GM19025 (cell line): ENCODE results near the gene NDUFB11.
A peak's percentile ranks its signal among the peaks of the same experiment; 100 is the strongest.

Experiments used
- ATAC-seq: cut with Tn5 transposase; IDR thresholded peaks from one replicate; pipeline ENCODE4 v1.9.1; 2021; ENCODE audit warnings: mild to moderate bottlenecking, low read depth, moderate library complexity; ENCODE audit not compliant: unreplicated experiment

Gene NDUFB11

DNA sequence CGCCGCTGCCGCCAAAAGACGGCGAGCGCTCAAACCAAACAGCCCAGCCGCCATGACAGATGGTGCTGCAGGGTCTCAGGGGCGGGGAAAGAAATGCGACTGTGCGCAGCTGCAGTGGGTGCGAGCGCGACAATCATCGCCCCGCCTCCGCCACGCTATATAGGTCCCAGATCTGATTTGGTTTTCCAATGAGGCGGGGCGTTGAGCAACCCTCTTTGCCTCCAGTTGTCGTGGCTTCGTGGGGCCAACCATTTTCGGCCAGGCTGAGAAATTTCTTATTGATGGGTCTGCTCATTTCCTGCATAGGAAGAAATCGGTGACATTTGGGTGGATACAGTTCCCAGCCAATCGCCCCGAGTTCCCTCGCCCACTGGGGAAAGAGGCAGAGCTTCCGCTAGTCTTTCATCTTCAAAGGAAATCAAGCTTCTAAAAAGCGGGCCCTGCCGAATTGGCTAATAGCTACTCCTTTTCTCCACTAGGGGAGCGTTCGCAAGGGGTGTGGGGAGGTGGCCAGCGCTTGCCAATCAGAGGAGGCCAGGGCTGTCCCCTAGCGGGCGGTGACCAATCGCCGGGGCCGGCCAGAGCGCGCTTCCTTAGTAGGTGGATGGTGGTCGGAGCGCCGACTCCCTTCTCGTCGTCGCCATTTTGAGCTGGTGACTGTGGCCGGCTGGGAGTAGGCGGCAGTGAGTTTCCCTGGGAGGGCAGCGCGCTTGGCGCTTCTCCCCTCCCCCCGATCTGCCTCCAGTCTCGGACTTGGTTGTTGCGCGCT, at the start of gene NDUFB11, which contains the start of gene RBM10:
Gene NDUFB11 (minus strand): TSS at position 77 of the 769 bp plus-strand sequence. CDS start 23 bp downstream, at position 54.
Gene RBM10 (plus strand): TSS at position 596 of the 769 bp plus-strand sequence. CDS start 2,261 bp downstream, outside the sequence.
- ATAC-seq = peak; percentile 89

- peak; percentile 49 for ATAC-seq
Measured at GRCh38 chrX:47193475-47194193, 49.1 kb upstream of the NDUFB11 start, which contains the start of gene UBA1. Gene UBA1, plus strand, starts transcription at chrX:47193829. Its CDS starts 4,974 bp downstream, at chrX:47198803.

DNA sequence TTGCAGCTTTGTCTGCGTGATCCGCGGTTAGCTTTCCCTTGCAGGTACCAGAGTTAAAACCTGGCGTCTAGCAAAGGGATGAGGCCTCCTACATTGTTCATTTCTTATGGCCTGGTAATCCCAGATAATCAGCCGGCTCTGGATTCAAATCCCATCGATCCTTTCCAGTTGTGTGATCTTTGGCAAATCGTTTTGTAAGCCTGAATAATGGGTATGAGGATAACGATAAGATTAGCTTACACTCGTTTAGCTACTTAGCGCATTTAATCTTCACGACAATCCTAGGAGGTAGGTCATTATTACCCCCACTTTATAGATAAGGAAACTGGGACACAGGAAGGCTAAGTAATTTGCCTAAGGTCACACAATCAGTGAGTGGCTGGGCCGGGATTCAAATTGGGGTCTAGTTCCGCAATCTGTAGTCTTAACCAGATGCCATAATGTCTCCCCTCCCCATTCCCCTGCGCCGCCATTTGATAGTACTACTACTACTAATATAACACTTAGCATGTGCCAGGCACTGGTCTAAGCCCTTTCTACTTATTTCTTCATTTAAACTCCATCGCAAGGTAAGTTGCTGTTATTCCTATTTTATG, 47.4 kb upstream of the NDUFB11 start:
- ATAC-seq = no peak

GRCh38 chrX:47191331-47191730, 46.8 kb upstream of the NDUFB11 start:
- ATAC-seq = no peak

DNA sequence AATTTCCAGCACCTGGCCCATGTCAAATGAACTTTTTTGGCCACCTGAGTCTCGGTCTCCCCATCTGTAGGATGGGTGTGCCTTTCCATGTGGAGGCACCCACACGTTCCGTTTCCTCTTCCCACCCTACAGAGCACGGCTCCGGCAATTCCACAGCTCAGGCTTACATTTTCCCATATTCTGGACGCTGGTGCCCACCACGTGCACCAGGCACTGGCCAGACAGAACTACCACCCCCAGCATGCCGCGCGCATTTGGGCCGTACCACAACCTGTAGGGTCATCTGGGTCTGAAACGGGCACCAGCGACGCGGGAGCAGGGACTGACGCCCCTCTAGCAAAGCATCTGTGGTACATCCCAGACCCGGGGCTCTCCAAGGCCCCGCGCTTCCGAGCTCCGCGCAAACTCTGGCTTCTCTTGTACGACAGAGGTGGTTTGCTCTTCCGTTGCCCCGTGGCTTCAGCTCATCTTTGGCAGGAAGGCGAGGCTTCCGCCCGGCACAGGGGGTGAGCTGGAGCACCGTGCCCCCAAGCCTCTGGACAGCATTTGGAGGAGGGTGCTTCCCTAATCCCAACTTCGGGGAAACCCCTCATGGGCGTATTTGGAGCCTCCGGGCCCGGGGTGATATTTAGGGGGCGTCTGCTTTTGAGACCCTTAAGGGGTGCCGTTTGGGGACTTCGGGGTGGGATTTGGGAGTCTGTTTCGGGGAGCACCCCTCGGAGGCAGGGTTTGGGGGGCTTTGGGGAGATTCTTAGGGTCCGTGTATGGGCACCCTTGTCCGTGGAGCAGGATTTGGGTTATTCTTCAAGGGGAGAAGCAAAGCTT, 46.2 kb upstream of the NDUFB11 start:
- peak; percentile 62 for ATAC-seq

DNA sequence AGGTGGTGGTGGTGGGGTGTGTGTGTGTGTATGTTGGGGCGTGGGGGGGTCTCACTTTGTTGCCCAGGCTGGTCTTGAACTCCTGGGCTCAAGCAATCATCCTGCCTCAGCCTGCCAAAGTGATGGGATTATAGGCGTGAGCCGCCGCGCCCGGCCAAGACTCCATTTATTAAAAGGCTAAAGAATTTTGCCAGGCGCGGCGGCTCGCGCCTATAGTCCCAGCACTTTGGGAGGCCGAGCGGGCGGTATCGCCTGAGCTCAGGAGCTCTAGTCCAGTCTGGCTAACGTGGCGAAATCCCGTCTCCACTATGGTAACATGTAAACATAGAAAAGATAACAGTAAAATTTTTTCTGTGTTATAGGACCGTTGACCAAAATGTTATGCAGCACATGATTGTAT, 45.4 kb upstream of the NDUFB11 start:
- no peak for ATAC-seq

- no peak for ATAC-seq
Measured at GRCh38 chrX:47187106-47187677, 42.7 kb upstream of the NDUFB11 start.

DNA sequence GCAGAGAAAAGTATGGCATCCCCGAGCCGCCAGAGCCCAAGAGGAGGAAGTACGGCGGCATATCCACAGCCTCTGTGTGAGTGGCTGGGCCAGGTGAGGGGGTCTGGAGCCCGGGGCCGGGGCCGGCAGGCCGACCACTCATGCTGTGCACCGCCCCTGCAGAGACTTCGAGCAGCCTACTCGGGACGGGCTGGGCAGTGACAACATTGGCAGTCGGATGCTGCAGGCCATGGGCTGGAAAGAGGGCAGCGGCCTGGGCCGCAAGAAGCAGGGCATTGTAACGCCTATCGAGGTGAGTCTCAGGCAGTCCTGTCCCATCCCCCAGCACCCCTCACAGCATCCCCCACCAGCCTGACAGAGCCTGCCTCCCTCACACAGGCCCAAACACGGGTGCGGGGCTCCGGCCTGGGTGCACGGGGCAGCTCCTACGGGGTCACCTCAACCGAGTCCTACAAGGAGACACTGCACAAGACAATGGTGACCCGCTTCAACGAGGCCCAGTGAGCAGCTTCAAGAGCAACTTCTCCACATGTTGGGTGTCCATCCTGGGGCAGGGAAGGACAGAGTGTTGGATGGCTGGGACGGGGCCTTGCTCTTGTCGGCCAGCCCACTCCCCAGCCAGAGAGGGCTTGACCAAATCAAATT, 41.7 kb upstream of the NDUFB11 start:
- no peak for ATAC-seq

DNA sequence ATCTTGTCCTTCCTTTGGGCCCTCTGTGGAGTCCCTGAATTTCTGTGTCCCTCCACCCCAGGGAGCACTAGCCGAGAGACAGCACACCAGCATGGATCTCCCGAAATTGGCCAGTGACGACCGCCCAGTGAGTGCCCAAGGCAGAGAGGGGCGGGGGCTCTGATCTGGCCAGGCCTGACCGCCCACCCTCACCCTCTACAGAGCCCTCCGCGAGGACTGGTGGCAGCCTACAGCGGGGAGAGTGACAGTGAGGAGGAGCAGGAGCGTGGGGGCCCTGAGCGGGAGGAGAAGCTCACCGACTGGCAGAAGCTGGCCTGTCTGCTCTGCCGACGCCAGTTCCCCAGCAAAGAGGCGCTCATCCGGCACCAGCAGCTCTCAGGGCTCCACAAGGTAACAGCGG, 40.7 kb upstream of the NDUFB11 start:
- ATAC-seq = no peak

DNA sequence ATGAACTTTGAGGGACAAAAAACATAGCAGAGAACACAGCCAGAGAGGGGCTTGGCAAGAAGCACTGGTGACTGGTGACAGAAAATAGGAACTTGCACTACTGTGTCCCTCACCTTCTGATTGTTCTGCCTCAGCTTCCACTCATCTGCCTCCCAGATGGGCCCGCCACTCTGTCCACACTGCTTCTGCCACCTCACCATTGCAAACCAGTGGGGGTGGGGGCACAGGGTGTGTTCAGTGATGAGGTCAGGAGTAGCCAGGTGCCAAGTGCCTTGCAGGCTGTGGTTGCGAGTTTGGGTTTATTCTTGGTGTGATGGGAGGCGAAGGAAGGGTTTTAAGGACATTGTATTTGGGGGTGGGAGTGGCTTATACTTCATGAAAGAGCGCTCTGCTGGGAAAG, 40.0 kb upstream of the NDUFB11 start:
- no peak for ATAC-seq

GRCh38 chrX:47182106-47182700, 37.7 kb upstream of the NDUFB11 start:
- no peak for ATAC-seq

DNA sequence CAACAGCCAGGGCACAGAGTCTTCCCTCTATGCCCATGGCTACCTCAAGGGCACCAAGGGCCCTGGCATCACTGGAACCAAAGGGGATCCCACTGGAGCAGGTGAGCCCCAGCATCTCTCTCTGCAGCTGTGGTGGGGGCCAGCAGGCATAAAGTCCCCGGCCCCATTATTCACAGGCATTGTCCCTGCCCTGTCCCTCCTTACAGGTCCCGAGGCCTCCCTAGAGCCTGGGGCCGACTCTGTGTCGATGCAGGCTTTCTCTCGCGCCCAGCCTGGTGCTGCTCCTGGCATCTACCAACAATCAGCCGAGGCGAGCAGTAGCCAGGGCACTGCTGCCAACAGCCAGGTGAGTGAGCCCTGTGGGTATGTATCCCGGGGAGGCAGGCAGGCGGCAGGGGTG, 36.8 kb upstream of the NDUFB11 start:
- no peak for ATAC-seq

- ATAC-seq = no peak
Measured at GRCh38 chrX:47180346-47180745, 35.8 kb upstream of the NDUFB11 start.

- ATAC-seq = no peak
Measured at GRCh38 chrX:47179928-47180255, 35.4 kb upstream of the NDUFB11 start.

- ATAC-seq = no peak
Measured at GRCh38 chrX:47179221-47179927, 34.9 kb upstream of the NDUFB11 start.

DNA sequence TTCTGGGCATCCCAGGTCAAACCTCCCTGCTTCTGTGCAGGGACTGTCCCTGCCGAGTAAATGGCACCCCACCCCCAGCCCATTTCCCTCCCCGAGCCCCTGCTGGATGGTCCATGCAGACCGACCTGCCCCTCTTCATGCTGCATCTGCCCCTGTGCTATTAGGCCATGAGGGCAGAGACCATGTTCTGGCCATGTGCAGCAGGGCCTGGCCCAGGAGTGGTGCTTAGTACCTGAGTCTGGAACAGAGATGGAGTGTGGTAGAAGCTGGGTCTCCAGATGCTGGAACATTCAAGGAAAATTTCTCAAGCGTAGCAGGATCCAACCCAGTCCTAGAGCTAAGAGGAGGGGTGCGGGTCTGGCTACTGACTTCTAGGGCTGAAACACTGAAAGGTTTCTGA, 33.8 kb upstream of the NDUFB11 start:
- ATAC-seq = no peak

DNA sequence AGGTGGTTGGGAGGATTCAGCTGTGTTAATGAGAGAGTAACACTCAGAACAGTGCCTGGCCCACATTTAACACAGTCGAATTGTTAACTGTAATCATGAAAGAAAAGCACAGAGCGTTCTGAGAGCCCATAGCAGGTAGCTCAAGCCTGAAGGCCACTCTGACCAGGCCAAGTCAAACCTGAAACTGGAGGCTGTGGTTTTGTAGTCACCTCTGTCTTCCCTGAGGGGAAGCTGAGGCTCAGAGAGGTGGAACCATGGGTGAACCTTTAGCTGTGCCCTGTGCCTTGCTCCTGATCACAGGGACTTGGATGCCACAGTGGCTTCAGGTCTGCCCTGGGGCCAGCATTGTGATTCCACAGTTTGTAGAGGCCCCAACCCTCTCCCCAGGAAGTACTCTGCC, 32.6 kb upstream of the NDUFB11 start:
- no peak for ATAC-seq

DNA sequence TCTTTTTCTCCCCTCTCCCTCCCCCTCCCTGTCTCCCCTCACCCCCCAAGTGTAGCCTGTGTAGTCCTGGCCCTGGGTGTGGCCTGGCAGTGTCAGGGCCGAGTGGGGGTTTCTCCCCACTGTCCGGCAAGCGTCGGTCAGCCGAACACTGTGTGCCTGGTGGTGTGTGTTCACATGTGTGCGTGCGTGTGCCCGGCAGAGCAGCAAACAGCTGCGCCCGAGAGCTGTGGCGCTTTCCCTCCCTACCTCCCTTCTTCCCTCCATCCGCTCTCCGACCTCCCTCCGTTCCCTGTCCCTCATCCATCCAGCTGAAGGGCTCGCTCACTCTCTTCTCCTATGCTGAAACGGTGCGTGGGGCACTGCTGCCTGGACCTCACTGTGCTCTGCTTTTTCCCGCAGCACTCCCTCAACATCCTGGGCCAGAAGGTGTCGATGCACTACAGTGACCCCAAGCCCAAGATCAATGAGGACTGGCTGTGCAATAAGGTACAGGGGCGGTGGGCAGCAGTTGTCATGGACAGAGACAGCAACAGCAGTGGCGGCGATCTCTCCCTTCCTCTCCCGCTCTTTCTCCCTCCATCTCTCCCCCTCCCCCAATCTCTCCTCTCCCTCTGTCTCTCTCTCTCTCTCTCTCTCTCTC, 31.7 kb upstream of the NDUFB11 start:
- ATAC-seq = no peak
